Fibroblast of gingiva (primary cell): Measurements from ENCODE around the gene ENPP1.

Experiments
- DNase-seq: peaks from one replicate; pipeline ENCODE4 v3.0.0-alpha.2; 2011; ENCODE audit warnings: low read depth

ENPP1 gene

GRCh38 chr6:131807644-131808459 is at the start of gene ENPP1:
ENPP1 (plus strand) TSS chr6:131808020; CDS start chr6:131808036, 16 bp downstream.
- DNase-seq = peak; percentile 77

GRCh38 chr6:131758920-131759319 is 48.9 kb upstream of the ENPP1 start:
- DNase-seq = no peak

- DNase-seq = no peak
Measured at GRCh38 chr6:131761060-131761761, 46.6 kb upstream of the ENPP1 start.

- DNase-seq = no peak
Measured at GRCh38 chr6:131761762-131762067, 46.1 kb upstream of the ENPP1 start.

GRCh38 chr6:131762984-131763383 is 44.8 kb upstream of the ENPP1 start:
- DNase-seq = no peak

- DNase-seq = no peak
Measured at GRCh38 chr6:131763749-131764148, 44.1 kb upstream of the ENPP1 start.

- peak; percentile 65 for DNase-seq
Measured at GRCh38 chr6:131764350-131764749, 43.5 kb upstream of the ENPP1 start.

GRCh38 chr6:131765081-131765803 is 42.6 kb upstream of the ENPP1 start:
- DNase-seq = peak; percentile 79

- no peak for DNase-seq
Measured at GRCh38 chr6:131765804-131766135, 42.0 kb upstream of the ENPP1 start.

- DNase-seq = no peak
Measured at GRCh38 chr6:131766631-131767030, 41.2 kb upstream of the ENPP1 start.

- DNase-seq = no peak
Measured at GRCh38 chr6:131768964-131769363, 38.9 kb upstream of the ENPP1 start.

- no peak for DNase-seq
Measured at GRCh38 chr6:131769385-131770141, 38.3 kb upstream of the ENPP1 start.

GRCh38 chr6:131770776-131771175 is 37.0 kb upstream of the ENPP1 start:
- DNase-seq = no peak

- peak; percentile 65 for DNase-seq
Measured at GRCh38 chr6:131773284-131773950, 34.4 kb upstream of the ENPP1 start.

- no peak for DNase-seq
Measured at GRCh38 chr6:131775886-131776285, 31.9 kb upstream of the ENPP1 start.

- DNase-seq = no peak
Measured at GRCh38 chr6:131776985-131777384, 30.8 kb upstream of the ENPP1 start.

GRCh38 chr6:131778169-131778568 is 29.7 kb upstream of the ENPP1 start:
- no peak for DNase-seq

- no peak for DNase-seq
Measured at GRCh38 chr6:131779304-131779703, 28.5 kb upstream of the ENPP1 start.

GRCh38 chr6:131780600-131780999 is 27.2 kb upstream of the ENPP1 start:
- no peak for DNase-seq

- no peak for DNase-seq
Measured at GRCh38 chr6:131781687-131782086, 26.1 kb upstream of the ENPP1 start.

- no peak for DNase-seq
Measured at GRCh38 chr6:131782764-131783163, 25.1 kb upstream of the ENPP1 start.

GRCh38 chr6:131784561-131784960 is 23.3 kb upstream of the ENPP1 start:
- DNase-seq = peak; percentile 88
